HEK293 (cell line): ENCODE data around the gene NFKBIA.
"Not testable (repeated sequence)": the region's sequence is repeated elsewhere in the genome, so short reads cannot be mapped to it uniquely, and the experiment has no call there.

Experiments
- CTCF ChIA-PET: fragments of 350-600 bp; formaldehyde crosslinking; extraction: SDS; loops from one replicate; lab custom pipeline; 2021; ENCODE audit warnings: antibody characterized with exemption; lab: Yijun Ruan, JAX
- POLR2A ChIA-PET: fragments of 300-600 bp; formaldehyde crosslinking; extraction: SDS; loops from one replicate; lab custom pipeline; 2020; ENCODE audit warnings: antibody characterized with exemption, inconsistent platforms; lab: Yijun Ruan, JAX
- H3K27ac ChIP-seq: fragments of 200-500 bp; sonication (Bioruptor generic); 2 replicates; pipeline ENCODE4 v1.5.1; 2014; ENCODE audit warnings: low read depth, low read length, control low read depth, inconsistent platforms; ENCODE audit errors: extremely low read depth
- H3K36me3 ChIP-seq, 2 experiments: fragments of 200-500 bp in 1 of 2; sonication (Bioruptor generic) in 1 of 2; 1 replicate in 1 of 2; 2 replicates in 1 of 2; pipeline ENCODE4 v1.5.1; 2014 to 2017; ENCODE audit warnings: inconsistent platforms in 2 of 2, low read length in 2 of 2; ENCODE audit not compliant: control insufficient read depth in 2 of 2, insufficient read depth in 1 of 2
- H3K4me1 ChIP-seq: fragments of 200-500 bp; sonication (Bioruptor generic); 2 replicates; pipeline ENCODE4 v1.5.1; 2014; ENCODE audit warnings: mild to moderate bottlenecking, low read length, inconsistent platforms; ENCODE audit not compliant: control insufficient read depth, insufficient read depth
- H3K4me3 ChIP-seq: 2 replicates; pipeline ENCODE4 v1.5.1; 2011; ENCODE audit warnings: low read depth, mild to moderate bottlenecking, control low read depth, low read length, moderate library complexity
- H3K9me3 ChIP-seq: fragments of 200-500 bp; sonication (Bioruptor generic); 2 replicates; pipeline ENCODE4 v1.5.1; 2014; ENCODE audit warnings: low read depth, low read length, inconsistent platforms; ENCODE audit not compliant: control insufficient read depth, insufficient read depth
- GLIS1 ChIP-seq: fragments of 450-650 bp; formaldehyde crosslinking; IDR thresholded peaks from 2 replicates; pipeline ENCODE4 v1.5.1; 2016; ENCODE audit warnings: missing biosample characterization, missing genetic modification characterization
- KLF1 ChIP-seq: fragments of 450-650 bp; formaldehyde crosslinking; IDR thresholded peaks from 2 replicates; pipeline ENCODE4 v1.5.1; 2016; ENCODE audit warnings: missing biosample characterization, missing genetic modification characterization
- MEIS1 ChIP-seq: sonication (generic); formaldehyde crosslinking; IDR thresholded peaks from 2 replicates; pipeline ENCODE4 v1.8.1; 2022; ENCODE audit warnings: missing genetic modification reagents, mild to moderate bottlenecking, borderline replicate concordance
- MZF1 ChIP-seq: fragments of 450-650 bp; formaldehyde crosslinking; IDR thresholded peaks from 2 replicates; pipeline ENCODE4 v1.5.1; 2017; ENCODE audit warnings: missing biosample characterization, missing genetic modification characterization, borderline replicate concordance
- PRDM10 ChIP-seq: fragments of 450-650 bp; formaldehyde crosslinking; IDR thresholded peaks from 2 replicates; pipeline ENCODE4 v1.5.1; 2016; ENCODE audit warnings: missing biosample characterization, missing genetic modification characterization
- SP2 ChIP-seq: fragments of 450-650 bp; formaldehyde crosslinking; IDR thresholded peaks from 2 replicates; pipeline ENCODE4 v1.5.1; 2016; ENCODE audit warnings: missing biosample characterization, missing genetic modification characterization
- SP7 ChIP-seq: fragments of 450-650 bp; formaldehyde crosslinking; IDR thresholded peaks from 2 replicates; pipeline ENCODE4 v1.5.1; 2016; ENCODE audit warnings: missing biosample characterization, missing genetic modification characterization
- ZBTB17 ChIP-seq: fragments of 450-650 bp; formaldehyde crosslinking; IDR thresholded peaks from 2 replicates; pipeline ENCODE4 v1.5.1; 2016; ENCODE audit warnings: missing biosample characterization, missing genetic modification characterization
- ZFP3 ChIP-seq: fragments of 450-650 bp; formaldehyde crosslinking; IDR thresholded peaks from 2 replicates; pipeline ENCODE4 v1.5.1; 2016; ENCODE audit warnings: low read depth, missing biosample characterization, missing genetic modification characterization
- ZFP37 ChIP-seq: fragments of 450-650 bp; formaldehyde crosslinking; IDR thresholded peaks from 2 replicates; pipeline ENCODE4 v1.5.1; 2016; ENCODE audit warnings: missing biosample characterization, missing genetic modification characterization
- ZNF174 ChIP-seq: fragments of 450-650 bp; formaldehyde crosslinking; IDR thresholded peaks from 2 replicates; pipeline ENCODE4 v1.5.0; 2017; ENCODE audit warnings: missing biosample characterization, mild to moderate bottlenecking, missing genetic modification characterization
- ZNF221 ChIP-seq: fragments of 450-650 bp; formaldehyde crosslinking; IDR thresholded peaks from 2 replicates; pipeline ENCODE4 v1.5.1; 2017; ENCODE audit warnings: missing biosample characterization, missing genetic modification characterization, borderline replicate concordance
- ZNF501 ChIP-seq: fragments of 450-650 bp; formaldehyde crosslinking; IDR thresholded peaks from 2 replicates; pipeline ENCODE4 v1.5.1; 2016; ENCODE audit warnings: missing biosample characterization, missing genetic modification characterization
- ZNF624 ChIP-seq: fragments of 450-650 bp; formaldehyde crosslinking; IDR thresholded peaks from 2 replicates; pipeline ENCODE4 v1.5.1; 2017; ENCODE audit warnings: missing biosample characterization, missing genetic modification characterization
- ZNF629 ChIP-seq: fragments of 450-650 bp; formaldehyde crosslinking; IDR thresholded peaks from 2 replicates; pipeline ENCODE4 v1.5.1; 2017; ENCODE audit warnings: missing biosample characterization, missing genetic modification characterization

The NFKBIA gene

GRCh38 chr14:35359655-35360054 lies 44.9 kb downstream of the NFKBIA start:
- H3K27ac ChIP-seq, H3K36me3 ChIP-seq, H3K4me1 ChIP-seq, POLR2A ChIA-PET, CTCF ChIA-PET, H3K9me3 ChIP-seq, H3K4me3 ChIP-seq: not testable (repeated sequence)

- Histone ChIP-seq H3K36me3 (no peaks in the 10 kb centered on the region), H3K4me1 (no peaks in the 10 kb centered on the region), H3K4me3 (no peak overlapping the region), H3K27ac (no peak overlapping the region), H3K9me3 (no peaks in the 10 kb centered on the region)
- ChIA-PET POLR2A (no interaction called here), CTCF (no interaction called here)
- TF ChIP-seq ZFP3 (tag by site-specific recombination) (no peak), PRDM10 (tag by site-specific recombination) (peak; percentile 90), GLIS1 (tag by site-specific recombination) (peak; percentile 84), ZNF221 (tag by site-specific recombination) (no peak), SP7 (tag by site-specific recombination) (no peak), ZNF501 (tag by site-specific recombination) (no peak)
Measured at GRCh38 chr14:35355981-35356841, 48.3 kb downstream of the NFKBIA start.

- peak; percentile 37; the same call in 1 of the 2 replicates for TF ChIP-seq GLIS1 (tag by site-specific recombination)
- TF ChIP-seq KLF1 (tag by site-specific recombination), result 0 out of 2 replicates have a peak, but pooled peaks have one; percentile 33
- TF ChIP-seq, all 188 proteins: peak for 2; not testable (repeated sequence) for 186
- CTCF ChIA-PET, result interaction anchor here (0.6 kb wide), 1 partner anchor 12 kb away, joined by 3 read pairs; no protein-coding TSS in a partner anchor
- POLR2A ChIA-PET, H3K4me3 ChIP-seq, H3K4me1 ChIP-seq, H3K9me3 ChIP-seq, H3K27ac ChIP-seq, H3K36me3 ChIP-seq: not testable (repeated sequence)
Measured at GRCh38 chr14:35355235-35355634, 49.3 kb downstream of the NFKBIA start.

GRCh38 chr14:35353409-35354172 lies 51.0 kb downstream of the NFKBIA start:
- ChIA-PET POLR2A (no interaction called here), CTCF (interaction anchor here (0.5 kb wide), 1 partner anchor 12 kb away, joined by 4 read pairs; no protein-coding TSS in a partner anchor)
- Histone ChIP-seq H3K36me3 (no peaks in the 10 kb centered on the region), H3K9me3 (no peaks in the 10 kb centered on the region), H3K4me1 (no peaks in the 10 kb centered on the region), H3K4me3 (no peak overlapping the region), H3K27ac (no peak overlapping the region)
- TF ChIP-seq MEIS1, result no peak
- TF ChIP-seq ZFP37 (tag by site-specific recombination), result no peak
- no peak for TF ChIP-seq SP2 (tag by site-specific recombination)
- no peak for TF ChIP-seq ZBTB17
- no peak for TF ChIP-seq ZNF629 (tag by site-specific recombination)
- TF ChIP-seq MZF1 (tag by site-specific recombination), result peak; percentile 22; the same call in 1 of the 2 replicates
- TF ChIP-seq ZNF624 (tag by site-specific recombination), result no peak
- no peak for TF ChIP-seq ZNF174 (tag by site-specific recombination)
